Measurements from ENCODE around the gene RPS8.
A peak's percentile ranks its signal among the peaks of the same experiment; 100 is the strongest.
"Not testable (repeated sequence)": the region's sequence is repeated elsewhere in the genome, so short reads cannot be mapped to it uniquely, and the experiment has no call there.

Gene RPS8

GRCh38 chr1:44811234-44811633 is 35.9 kb downstream of the RPS8 start:
- Mint-ChIP-seq H3K27ac (peak overlapping the region; percentile 100), H3K9me3 (no peaks in the 10 kb centered on the region), H3K4me3 (peak overlapping the region; percentile 49), H3K27me3 (no peaks in the 10 kb centered on the region), H3K4me1 (ENCODE audit: low read depth) (peaks cover 90% of the 10 kb centered on the region), H3K36me3 (ENCODE audit: low read depth) (peaks cover 49% of the 10 kb centered on the region)
- intact Hi-C loops (cut with micrococcal nuclease): no loop called here

- H3K27me3 Mint-ChIP-seq: no peaks in the 10 kb centered on the region
- intact Hi-C loops (cut with micrococcal nuclease): no loop called here
- peak overlapping the region; percentile 100 for H3K27ac Mint-ChIP-seq
- no peaks in the 10 kb centered on the region for H3K9me3 Mint-ChIP-seq
- H3K4me3 Mint-ChIP-seq: peak overlapping the region; percentile 80
- peaks cover 38% of the 10 kb centered on the region for H3K36me3 Mint-ChIP-seq (ENCODE audit: low read depth)
- peaks cover 84% of the 10 kb centered on the region for H3K4me1 Mint-ChIP-seq (ENCODE audit: low read depth)
Observed at GRCh38 chr1:44812822-44813543, 37.6 kb downstream of the RPS8 start.

DNA sequence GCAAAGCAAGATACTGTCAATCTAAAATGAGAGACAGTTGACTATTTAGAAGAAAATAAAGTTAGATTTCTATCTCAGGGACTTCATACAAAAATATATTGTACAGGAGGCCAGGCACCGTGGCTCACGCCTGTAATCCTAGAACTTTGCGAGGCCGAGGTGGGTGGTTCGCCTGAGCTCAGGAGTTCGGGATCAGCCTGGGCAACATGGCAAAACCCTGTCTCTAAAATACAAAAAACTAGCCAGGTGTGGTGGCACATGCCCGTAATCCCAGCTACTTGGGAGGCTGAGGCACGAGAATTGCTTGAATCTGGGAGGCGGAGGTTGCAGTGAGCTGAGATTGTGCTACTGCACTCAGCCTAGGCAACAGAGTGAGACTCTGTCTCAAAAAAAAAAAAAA is 40.6 kb downstream of the RPS8 start:
- H3K4me3 Mint-ChIP-seq; H3K9me3 Mint-ChIP-seq; H3K27me3 Mint-ChIP-seq; intact Hi-C loops (cut with micrococcal nuclease): not testable (repeated sequence)
- peaks cover 39% of the 10 kb centered on the region for H3K36me3 Mint-ChIP-seq (ENCODE audit: low read depth)
- peaks cover 77% of the 10 kb centered on the region for H3K4me1 Mint-ChIP-seq (ENCODE audit: low read depth)
- H3K27ac Mint-ChIP-seq: peak overlapping the region; percentile 100

DNA sequence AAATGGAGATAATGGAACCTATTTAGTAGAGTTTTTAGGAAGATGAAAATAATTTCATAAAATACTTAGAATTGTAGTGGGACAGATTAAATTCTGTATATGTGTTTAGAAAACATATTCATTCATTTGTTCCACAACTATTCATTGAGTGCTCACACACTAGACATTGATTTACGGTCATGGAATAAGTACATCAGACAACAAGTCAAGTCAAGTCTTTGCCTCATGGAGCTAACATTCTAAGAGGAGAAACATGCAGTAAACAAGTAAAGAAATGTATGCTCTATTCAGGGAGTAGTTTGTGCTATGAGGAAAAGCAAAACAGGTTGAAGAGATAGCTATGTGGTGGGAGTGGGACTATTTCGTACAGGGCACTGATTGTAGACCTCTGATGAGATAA is 42.0 kb downstream of the RPS8 start:
- peaks cover 70% of the 10 kb centered on the region for H3K4me1 Mint-ChIP-seq (ENCODE audit: low read depth)
- no peaks in the 10 kb centered on the region for H3K9me3 Mint-ChIP-seq
- H3K36me3 Mint-ChIP-seq (ENCODE audit: low read depth): peaks cover 32% of the 10 kb centered on the region
- no peaks in the 10 kb centered on the region for H3K27me3 Mint-ChIP-seq
- H3K27ac Mint-ChIP-seq: peak overlapping the region; percentile 98
- H3K4me3 Mint-ChIP-seq: no peak overlapping the region
- intact Hi-C loops (cut with micrococcal nuclease): no loop called here

DNA sequence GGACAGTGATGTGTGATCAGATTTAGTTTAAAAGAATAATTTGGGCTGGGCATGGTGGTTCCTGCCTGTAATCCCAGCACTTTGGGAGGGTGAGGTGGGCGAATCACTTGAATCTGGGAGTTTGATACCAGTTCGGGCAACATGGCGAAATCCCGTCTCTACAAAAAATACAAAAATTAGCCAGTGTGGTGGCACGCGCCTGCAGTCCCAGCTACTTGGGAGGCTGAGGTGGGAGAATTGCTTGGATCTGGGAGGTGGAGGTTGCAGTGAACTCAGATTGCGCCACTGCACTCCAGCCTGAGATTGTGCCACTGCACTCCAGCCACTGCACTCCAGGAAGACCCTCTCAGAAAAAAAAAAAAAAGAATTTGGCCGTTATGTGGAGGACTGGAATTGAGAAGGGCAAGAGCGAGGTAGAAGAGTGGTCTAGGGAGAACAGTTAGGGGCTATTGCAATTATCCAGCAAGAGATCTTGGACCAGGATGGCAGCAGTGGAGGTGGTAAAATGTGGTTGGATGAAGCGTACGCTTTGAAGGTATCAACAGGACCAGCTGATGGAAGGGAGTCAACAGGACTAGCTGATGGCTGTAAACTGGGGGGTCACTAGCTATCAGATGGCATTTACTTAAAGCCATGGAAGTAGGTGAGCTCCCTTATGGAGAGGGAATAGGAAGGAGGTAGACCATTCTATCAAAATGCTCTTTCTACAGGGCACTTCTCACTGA is 42.6 kb downstream of the RPS8 start:
- Mint-ChIP-seq H3K27ac (peak overlapping the region; percentile 98), H3K27me3 (no peaks in the 10 kb centered on the region), H3K4me3 (peak overlapping the region; percentile 49), H3K4me1 (ENCODE audit: low read depth) (peaks cover 64% of the 10 kb centered on the region), H3K9me3 (no peaks in the 10 kb centered on the region), H3K36me3 (ENCODE audit: low read depth) (peaks cover 26% of the 10 kb centered on the region)
- intact Hi-C loops (cut with micrococcal nuclease): no loop called here

DNA sequence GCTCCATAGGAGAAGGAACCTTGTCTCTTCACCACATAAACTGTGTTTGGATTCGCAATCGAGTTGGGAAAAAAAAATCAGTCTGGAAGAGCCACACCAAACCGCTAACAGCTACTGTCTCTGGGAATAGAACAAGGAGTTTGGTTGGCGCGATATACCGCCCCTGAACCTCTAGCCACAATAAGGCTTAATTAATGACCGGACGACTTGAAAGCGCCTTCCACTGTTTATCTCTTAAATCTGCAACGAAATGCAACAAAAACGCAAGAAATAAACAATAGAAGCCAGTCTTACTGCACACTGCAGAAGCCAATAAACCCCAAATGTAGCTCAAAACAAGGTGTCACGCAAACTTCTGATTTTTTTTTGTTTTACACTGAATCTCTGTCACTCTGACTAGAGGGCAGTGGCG is 43.9 kb downstream of the RPS8 start:
- Mint-ChIP-seq H3K36me3 (ENCODE audit: low read depth) (peaks cover 19% of the 10 kb centered on the region), H3K9me3 (no peaks in the 10 kb centered on the region), H3K4me1 (ENCODE audit: low read depth) (peaks cover 52% of the 10 kb centered on the region), H3K27me3 (no peaks in the 10 kb centered on the region), H3K27ac (peak overlapping the region; percentile 98), H3K4me3 (peak overlapping the region; percentile 93)
- intact Hi-C loops (cut with micrococcal nuclease): loop anchor here (1.0 kb wide), 1 partner anchor 19 kb away; the partner anchor contains the start of gene PLK3

DNA sequence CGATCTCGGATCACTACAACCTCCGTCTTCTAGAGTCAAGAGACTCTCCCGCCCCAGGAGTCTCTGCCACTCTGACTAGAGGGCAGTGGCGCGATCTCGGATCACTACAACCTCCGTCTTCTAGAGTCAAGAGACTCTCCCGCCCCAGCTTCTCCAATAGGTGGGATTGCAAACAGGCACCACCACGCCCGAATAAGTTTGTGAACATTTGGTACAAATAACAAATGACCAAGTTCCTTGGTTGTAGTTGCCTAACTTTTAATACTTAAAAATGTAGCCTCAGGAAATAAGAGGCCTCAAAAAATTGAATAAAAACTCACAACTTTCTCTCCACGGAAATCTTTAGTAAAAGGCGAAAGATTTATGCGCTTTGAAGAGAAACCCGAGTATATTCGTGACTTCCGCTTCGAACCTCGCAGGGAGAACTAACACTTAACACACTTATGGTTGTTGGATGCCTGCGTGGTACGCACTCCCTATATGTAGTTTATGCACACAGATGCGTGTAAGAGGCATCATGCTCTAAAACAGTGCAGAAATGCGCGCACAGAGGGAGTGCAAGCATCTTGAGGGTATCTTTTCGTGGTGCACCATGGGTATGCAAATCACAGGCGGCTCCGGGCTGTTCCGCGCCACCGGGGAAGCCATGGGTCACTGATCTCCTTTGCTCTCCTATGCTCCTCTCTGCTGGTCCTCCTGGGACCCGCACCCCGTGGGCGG is 44.4 kb downstream of the RPS8 start:
- peaks cover 17% of the 10 kb centered on the region for H3K36me3 Mint-ChIP-seq (ENCODE audit: low read depth)
- no peaks in the 10 kb centered on the region for H3K9me3 Mint-ChIP-seq
- H3K4me1 Mint-ChIP-seq (ENCODE audit: low read depth): peaks cover 48% of the 10 kb centered on the region
- H3K27ac Mint-ChIP-seq: peak overlapping the region; percentile 98
- H3K27me3 Mint-ChIP-seq: no peaks in the 10 kb centered on the region
- intact Hi-C loops (cut with micrococcal nuclease): loop anchor here (1.0 kb wide), 2 partner anchors 19 to 88 kb away; partner anchors contain the start of genes PLK3 and RNU5D-1
- peak overlapping the region; percentile 93 for H3K4me3 Mint-ChIP-seq

GRCh38 chr1:44820328-44821239 is 45.2 kb downstream of the RPS8 start:
- peak overlapping the region; percentile 93 for H3K4me3 Mint-ChIP-seq
- H3K27ac Mint-ChIP-seq: peak overlapping the region; percentile 98
- H3K4me1 Mint-ChIP-seq (ENCODE audit: low read depth): peaks cover 44% of the 10 kb centered on the region
- H3K9me3 Mint-ChIP-seq: no peaks in the 10 kb centered on the region
- H3K36me3 Mint-ChIP-seq (ENCODE audit: low read depth): peaks cover 9% of the 10 kb centered on the region
- intact Hi-C loops (cut with micrococcal nuclease): loop anchor here (1.0 kb wide), 1 partner anchor 89 kb away; the partner anchor contains the start of gene RNU5D-1
- no peaks in the 10 kb centered on the region for H3K27me3 Mint-ChIP-seq

GRCh38 chr1:44821240-44821715 is 45.9 kb downstream of the RPS8 start:
- intact Hi-C loops (cut with micrococcal nuclease): no loop called here
- peak overlapping the region; percentile 98 for H3K27ac Mint-ChIP-seq

GRCh38 chr1:44822131-44822701 is 46.9 kb downstream of the RPS8 start:
- intact Hi-C loops (cut with micrococcal nuclease): no loop called here
- H3K36me3 Mint-ChIP-seq (ENCODE audit: low read depth): peaks cover 7% of the 10 kb centered on the region
- no peak overlapping the region for H3K4me3 Mint-ChIP-seq
- peaks cover 57% of the 10 kb centered on the region for H3K4me1 Mint-ChIP-seq (ENCODE audit: low read depth)
- no peaks in the 10 kb centered on the region for H3K27me3 Mint-ChIP-seq
- H3K9me3 Mint-ChIP-seq: no peaks in the 10 kb centered on the region
- H3K27ac Mint-ChIP-seq: peak overlapping the region; percentile 98

More at GRCh38 chr1:44821240-44821715, 45.9 kb downstream of the RPS8 start:
- no peaks in the 10 kb centered on the region for H3K27me3 Mint-ChIP-seq
- no peaks in the 10 kb centered on the region for H3K9me3 Mint-ChIP-seq
- peaks cover 7% of the 10 kb centered on the region for H3K36me3 Mint-ChIP-seq (ENCODE audit: low read depth)
- peak overlapping the region; percentile 93 for H3K4me3 Mint-ChIP-seq
- H3K4me1 Mint-ChIP-seq (ENCODE audit: low read depth): peaks cover 48% of the 10 kb centered on the region

DNA sequence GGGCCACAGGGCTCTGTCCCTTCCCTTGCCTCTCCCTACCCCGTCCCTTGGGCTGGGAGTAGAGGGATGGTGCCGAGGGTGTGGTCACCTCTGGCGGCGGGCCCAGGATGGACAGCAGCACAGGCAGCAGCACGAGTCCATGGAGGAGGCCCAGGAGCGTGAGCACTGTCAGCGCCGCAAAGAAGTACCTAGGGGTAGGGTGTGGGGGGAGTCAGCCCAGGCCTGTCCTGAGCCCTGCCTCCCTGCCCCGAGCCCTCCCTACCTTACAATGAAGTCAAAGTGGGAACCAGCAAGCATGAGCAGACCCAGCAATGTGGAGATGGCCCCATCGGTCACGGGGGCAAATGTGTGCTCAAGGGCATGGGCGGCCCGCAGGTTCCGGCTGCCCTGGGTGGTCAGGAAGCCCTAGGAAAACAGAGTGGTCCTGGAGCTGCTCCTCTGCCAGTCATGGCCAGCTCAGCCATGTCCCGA is 47.7 kb downstream of the RPS8 start:
- Mint-ChIP-seq H3K27ac (peak overlapping the region; percentile 54), H3K27me3 (no peaks in the 10 kb centered on the region), H3K4me3 (no peak overlapping the region), H3K4me1 (ENCODE audit: low read depth) (peaks cover 57% of the 10 kb centered on the region), H3K36me3 (ENCODE audit: low read depth) (peaks cover 7% of the 10 kb centered on the region), H3K9me3 (no peaks in the 10 kb centered on the region)
- intact Hi-C loops (cut with micrococcal nuclease): no loop called here

DNA sequence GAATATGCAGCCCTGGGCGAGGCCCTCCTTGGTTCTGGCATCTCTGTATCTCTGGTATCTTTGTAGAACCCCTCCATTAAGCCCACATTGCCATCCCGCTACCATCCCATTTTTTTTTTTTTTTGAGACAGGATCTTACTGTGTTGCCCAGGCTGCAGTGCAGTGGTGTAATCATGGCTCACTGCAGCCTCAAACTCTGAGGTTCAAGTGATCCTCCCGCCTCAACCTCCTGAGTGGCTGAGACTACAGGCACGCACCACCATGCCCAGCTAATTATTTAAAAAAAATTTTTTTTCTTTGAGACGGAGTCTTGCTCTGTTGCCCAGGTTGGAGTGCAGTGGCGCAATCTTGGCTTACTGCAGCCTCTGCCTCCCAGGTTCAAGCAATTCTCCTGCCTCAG is 49.1 kb downstream of the RPS8 start:
- H3K36me3 Mint-ChIP-seq (ENCODE audit: low read depth): not testable (repeated sequence)

More for the DNA sequence above, 49.1 kb downstream of the RPS8 start:
- H3K4me3 Mint-ChIP-seq; H3K27ac Mint-ChIP-seq; H3K27me3 Mint-ChIP-seq; intact Hi-C loops (cut with micrococcal nuclease); H3K9me3 Mint-ChIP-seq: not testable (repeated sequence)
- peaks cover 64% of the 10 kb centered on the region for H3K4me1 Mint-ChIP-seq (ENCODE audit: low read depth)
